Caco-2 (cell line): Measurements from ENCODE around the gene SLC18B1. TPM values are rescaled to one million over a fixed set of nuclear protein-coding genes. Genes with fewer than 3 reads are reported as not detected.

ENCODE experiments used
- BruUV-seq: library from RNA; stranded (reverse); fragments of 400-500 nt; replicated peaks from 2 replicates; lab custom pipeline; 2021; lab: Mats Ljungman, UMichigan
- CTCF ChIA-PET: fragments of 300-600 bp; sonication (Branson Sonifier 250); formaldehyde crosslinking; loops from one replicate; lab custom pipeline; 2022; ENCODE audit warnings: antibody characterized with exemption; lab: Charles Lee
- POLR2A ChIA-PET: fragments of 300-600 bp; sonication (Branson Sonifier 250); formaldehyde crosslinking; loops from one replicate; lab custom pipeline; 2022; ENCODE audit warnings: antibody characterized with exemption; lab: Charles Lee
- DNase-seq, 2 experiments: peaks; one replicate each; pipeline versions ENCODE4 v3.0.0 to v3.0.0-alpha.2; 2020 to 2022
- H3K27me3 ChIP-seq: replicated peaks from 2 replicates; pipeline ENCODE4 v1.6.0; 2011; ENCODE audit warnings: low read length; ENCODE audit not compliant: control insufficient read depth, insufficient read depth
- H3K36me3 ChIP-seq: 2 replicates; pipeline ENCODE4 v1.5.1; 2011; ENCODE audit warnings: low read length; ENCODE audit not compliant: control insufficient read depth, insufficient read depth
- H3K4me1 ChIP-seq: fragments of 250-450 bp; sonication (Bioruptor Pico); 2 replicates; pipeline ENCODE4 v1.5.1; 2020; ENCODE audit warnings: mild to moderate bottlenecking
- H3K4me3 ChIP-seq: 2 replicates; pipeline ENCODE4 v1.5.1; 2011; ENCODE audit warnings: low read depth, mild to moderate bottlenecking, control low read depth, low read length
- H3K9me3 ChIP-seq: fragments of 250-450 bp; sonication (Bioruptor Pico); 2 replicates; pipeline ENCODE4 v1.5.1; 2020; ENCODE audit warnings: mild to moderate bottlenecking, moderate library complexity
- H3K27ac Mint-ChIP-seq: one replicate; pipeline ENCODE4 v1.8.0; 2022; ENCODE audit warnings: mixed read lengths; ENCODE audit not compliant: unreplicated experiment
- H3K27me3 Mint-ChIP-seq: one replicate; pipeline ENCODE4 v1.8.0; 2022; ENCODE audit warnings: mixed read lengths; ENCODE audit not compliant: insufficient read depth, unreplicated experiment
- H3K36me3 Mint-ChIP-seq: one replicate; pipeline ENCODE4 v1.8.0; 2022; ENCODE audit warnings: mild to moderate bottlenecking, mixed read lengths; ENCODE audit not compliant: insufficient read depth, unreplicated experiment
- H3K4me1 Mint-ChIP-seq: one replicate; pipeline ENCODE4 v1.8.0; 2022; ENCODE audit warnings: low read depth, mixed read lengths; ENCODE audit not compliant: unreplicated experiment
- H3K4me3 Mint-ChIP-seq: one replicate; pipeline ENCODE4 v1.8.0; 2022; ENCODE audit warnings: mild to moderate bottlenecking, moderate library complexity, mixed read lengths; ENCODE audit not compliant: unreplicated experiment
- H3K9me3 Mint-ChIP-seq: one replicate; pipeline ENCODE4 v1.8.0; 2022; ENCODE audit warnings: mixed read lengths; ENCODE audit not compliant: unreplicated experiment
- CTCF ChIP-seq, 2 experiments: fragments of 200-600 bp in 1 of 2; IDR thresholded peaks; 1 replicate in 1 of 2; 2 replicates in 1 of 2; pipeline versions ENCODE4 v1.5.1 to v1.8.0; 2011 to 2022; ENCODE audit warnings: antibody characterized with exemption in 1 of 2, control low read depth in 1 of 2, inconsistent platforms in 1 of 2, low read depth in 1 of 2, low read length in 1 of 2, mild to moderate bottlenecking in 1 of 2, moderate library complexity in 1 of 2; ENCODE audit not compliant: insufficient read depth in 1 of 2, severe bottlenecking in 1 of 2, unreplicated experiment in 1 of 2
- intact Hi-C: fragments of 100-400 bp; cut with micrococcal nuclease; formaldehyde crosslinking; loops from one replicate; pipeline ENCODE4 v1.10.0; 2022; ENCODE audit not compliant: unreplicated experiment
- total RNA-seq: library from RNA; stranded (reverse); gene quantifications from 2 replicates; pipeline ENCODE4 v1.2.3, GENCODE V29; 2022

SLC18B1 gene
- total RNA-seq, 1 experiment from 2014 or later, result 7.8 TPM

GRCh38 chr6:132726608-132726975, 71.8 kb downstream of the SLC18B1 start:
- Mint-ChIP-seq H3K27me3 (no peaks in the 10 kb centered on the region), H3K9me3 (no peaks in the 10 kb centered on the region), H3K36me3 (no peaks in the 10 kb centered on the region), H3K4me1 (no peaks in the 10 kb centered on the region), H3K4me3 (no peak overlapping the region), H3K27ac (no peak overlapping the region)
- DNase-seq, result no peak
- Histone ChIP-seq H3K4me3 (no peak overlapping the region), H3K27me3 (no peaks in the 10 kb centered on the region), H3K9me3 (no peaks in the 10 kb centered on the region), H3K4me1 (no peaks in the 10 kb centered on the region), H3K36me3 (no peaks in the 10 kb centered on the region)
- CTCF ChIA-PET, result no interaction called here
- intact Hi-C loops, result no loop called here
- POLR2A ChIA-PET, result no interaction called here
- TF ChIP-seq CTCF (IDR thresholded peaks at IDR 0.05; ENCODE audit: insufficient read depth in 1 of 2, low read depth in 1 of 2, low read length in 1 of 2, severe bottlenecking in 1 of 2, unreplicated experiment in 1 of 2), result no peak
- BruUV-seq, result no TSS peak

GRCh38 chr6:132725947-132726607, 72.4 kb downstream of the SLC18B1 start:
- no peak overlapping the region for H3K4me3 Mint-ChIP-seq
- Histone ChIP-seq H3K9me3 (no peaks in the 10 kb centered on the region), H3K4me3 (no peak overlapping the region), H3K4me1 (no peaks in the 10 kb centered on the region), H3K27me3 (no peaks in the 10 kb centered on the region), H3K36me3 (no peaks in the 10 kb centered on the region)
- ChIA-PET CTCF (no interaction called here), POLR2A (no interaction called here)
- H3K27me3 Mint-ChIP-seq, result no peaks in the 10 kb centered on the region
- no TSS peak for BruUV-seq
- H3K9me3 Mint-ChIP-seq, result no peaks in the 10 kb centered on the region
- H3K27ac Mint-ChIP-seq, result no peak overlapping the region
- no peaks in the 10 kb centered on the region for H3K36me3 Mint-ChIP-seq
- DNase-seq, result no peak
- intact Hi-C loops, result no loop called here
- TF ChIP-seq CTCF (IDR thresholded peaks at IDR 0.05; ENCODE audit: insufficient read depth in 1 of 2, low read depth in 1 of 2, low read length in 1 of 2, severe bottlenecking in 1 of 2, unreplicated experiment in 1 of 2), result no peak
- H3K4me1 Mint-ChIP-seq, result no peaks in the 10 kb centered on the region

- Histone ChIP-seq H3K4me3 (no peak overlapping the region), H3K4me1 (no peaks in the 10 kb centered on the region), H3K27me3 (no peaks in the 10 kb centered on the region), H3K36me3 (no peaks in the 10 kb centered on the region), H3K9me3 (no peaks in the 10 kb centered on the region)
- H3K36me3 Mint-ChIP-seq, result no peaks in the 10 kb centered on the region
- no peak for DNase-seq
- no peaks in the 10 kb centered on the region for H3K4me1 Mint-ChIP-seq
- H3K9me3 Mint-ChIP-seq, result no peaks in the 10 kb centered on the region
- H3K27me3 Mint-ChIP-seq, result no peaks in the 10 kb centered on the region
- H3K27ac Mint-ChIP-seq, result no peak overlapping the region
- no peak overlapping the region for H3K4me3 Mint-ChIP-seq
- no TSS peak for BruUV-seq
- POLR2A ChIA-PET, result no interaction called here
- no peak for TF ChIP-seq CTCF (IDR thresholded peaks at IDR 0.05; ENCODE audit: insufficient read depth in 1 of 2, low read depth in 1 of 2, low read length in 1 of 2, severe bottlenecking in 1 of 2, unreplicated experiment in 1 of 2)
- CTCF ChIA-PET, result no interaction called here
- intact Hi-C loops, result no loop called here
These were observed 73.0 kb downstream of the SLC18B1 start for GRCh38 chr6:132725471-132725870.
